ENCODE data around the gene ALG1L2. TPM values are rescaled to one million over a fixed set of nuclear protein-coding genes. Genes with fewer than 3 reads are reported as not detected.
"Not testable (repeated sequence)": the region's sequence is repeated elsewhere in the genome, so short reads cannot be mapped to it uniquely, and the experiment has no call there.

Gene ALG1L2
- total RNA-seq, 1 donor from 2014 or later = 0.82 TPM

DNA sequence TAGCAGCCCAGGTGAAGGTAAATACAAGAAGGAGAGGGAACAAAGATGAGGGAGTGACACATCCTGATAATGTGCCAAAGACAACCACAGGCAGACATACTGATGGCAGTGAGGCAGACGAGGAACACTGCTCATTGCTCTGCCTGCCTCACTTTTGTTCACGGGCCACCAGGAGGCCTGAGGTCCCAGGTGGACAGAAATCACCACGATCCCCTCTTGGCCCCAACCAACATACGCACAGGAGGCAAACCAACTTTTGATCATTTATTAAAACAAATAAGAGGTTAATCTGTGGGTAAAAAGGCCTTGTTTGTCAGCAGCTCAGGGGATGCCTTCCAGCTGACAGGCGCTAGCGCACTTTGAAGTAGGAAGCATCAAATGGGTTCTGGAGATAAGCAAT lies 4.2 kb downstream of the ALG1L2 start:
- no peak for DNase-seq (ENCODE audit: low spot score)
- Mint-ChIP-seq H3K4me3 (ENCODE audit: unreplicated experiment) (no peak overlapping the region), H3K27me3 (ENCODE audit: low read depth) (peaks cover 6% of the 10 kb centered on the region), H3K27ac (ENCODE audit: unreplicated experiment) (no peak overlapping the region), H3K9me3 (ENCODE audit: low read depth) (no peaks in the 10 kb centered on the region), H3K36me3 (ENCODE audit: low read depth) (no peaks in the 10 kb centered on the region), H3K4me1 (ENCODE audit: low read depth) (no peaks in the 10 kb centered on the region)
- TF ChIP-seq, protein P1, sequence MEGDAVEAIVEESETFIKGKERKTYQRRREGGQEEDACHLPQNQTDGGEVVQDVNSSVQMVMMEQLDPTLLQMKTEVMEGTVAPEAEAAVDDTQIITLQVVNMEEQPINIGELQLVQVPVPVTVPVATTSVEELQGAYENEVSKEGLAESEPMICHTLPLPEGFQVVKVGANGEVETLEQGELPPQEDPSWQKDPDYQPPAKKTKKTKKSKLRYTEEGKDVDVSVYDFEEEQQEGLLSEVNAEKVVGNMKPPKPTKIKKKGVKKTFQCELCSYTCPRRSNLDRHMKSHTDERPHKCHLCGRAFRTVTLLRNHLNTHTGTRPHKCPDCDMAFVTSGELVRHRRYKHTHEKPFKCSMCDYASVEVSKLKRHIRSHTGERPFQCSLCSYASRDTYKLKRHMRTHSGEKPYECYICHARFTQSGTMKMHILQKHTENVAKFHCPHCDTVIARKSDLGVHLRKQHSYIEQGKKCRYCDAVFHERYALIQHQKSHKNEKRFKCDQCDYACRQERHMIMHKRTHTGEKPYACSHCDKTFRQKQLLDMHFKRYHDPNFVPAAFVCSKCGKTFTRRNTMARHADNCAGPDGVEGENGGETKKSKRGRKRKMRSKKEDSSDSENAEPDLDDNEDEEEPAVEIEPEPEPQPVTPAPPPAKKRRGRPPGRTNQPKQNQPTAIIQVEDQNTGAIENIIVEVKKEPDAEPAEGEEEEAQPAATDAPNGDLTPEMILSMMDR (IDR thresholded peaks at IDR 0.05) = no peak

DNA sequence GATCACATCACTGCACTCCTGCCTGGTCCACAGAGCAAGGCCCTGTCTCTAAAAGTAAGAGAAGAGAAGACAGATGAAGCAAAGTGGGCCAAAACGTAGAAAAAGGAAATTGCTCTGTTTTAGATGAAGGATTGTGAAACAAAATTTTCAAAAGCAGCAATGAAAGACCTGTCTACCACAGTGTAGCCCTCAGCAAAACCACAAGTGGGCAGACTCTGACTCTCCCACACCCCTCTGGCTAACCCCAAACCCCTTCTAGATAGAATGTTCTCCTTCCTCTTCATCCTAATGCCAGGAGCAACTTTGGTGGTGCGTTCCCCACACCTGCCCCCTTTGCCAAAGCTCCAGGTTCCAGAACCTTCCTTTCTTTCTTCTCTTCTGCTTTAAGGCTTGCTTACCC lies 5.0 kb downstream of the ALG1L2 start:
- not testable (repeated sequence) for H3K36me3 Mint-ChIP-seq (ENCODE audit: low read depth); H3K27ac Mint-ChIP-seq (ENCODE audit: unreplicated experiment); H3K4me1 Mint-ChIP-seq (ENCODE audit: low read depth); H3K9me3 Mint-ChIP-seq (ENCODE audit: low read depth); H3K4me3 Mint-ChIP-seq (ENCODE audit: unreplicated experiment); H3K27me3 Mint-ChIP-seq (ENCODE audit: low read depth); DNase-seq (ENCODE audit: low spot score)

DNA sequence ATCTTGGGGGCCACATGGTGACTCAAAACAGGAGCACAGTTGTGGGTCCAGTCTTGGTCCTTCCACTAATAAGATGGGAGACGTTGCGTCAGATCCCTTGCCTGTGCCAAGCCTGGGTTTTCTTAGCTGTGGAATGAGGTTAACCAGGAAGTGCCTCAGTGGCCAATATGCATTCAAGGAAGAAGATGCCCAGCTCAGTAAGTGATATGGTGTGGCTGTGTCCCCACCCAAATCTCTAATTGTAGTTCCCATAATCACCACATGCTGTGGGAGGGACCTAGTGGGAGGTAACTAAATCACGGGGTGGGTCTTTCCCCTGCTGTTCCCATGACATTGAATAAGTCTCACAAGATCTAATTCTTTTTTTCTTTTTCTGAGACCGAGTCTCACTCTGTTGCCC lies 6.4 kb downstream of the ALG1L2 start:
- no peaks in the 10 kb centered on the region for H3K36me3 Mint-ChIP-seq (ENCODE audit: low read depth)
- peaks cover 2% of the 10 kb centered on the region for H3K27me3 Mint-ChIP-seq (ENCODE audit: low read depth)
- H3K4me3 Mint-ChIP-seq (ENCODE audit: unreplicated experiment) = no peak overlapping the region
- no peaks in the 10 kb centered on the region for H3K9me3 Mint-ChIP-seq (ENCODE audit: low read depth)
- no peak overlapping the region for H3K27ac Mint-ChIP-seq (ENCODE audit: unreplicated experiment)
- TF ChIP-seq, protein P1 (IDR thresholded peaks at IDR 0.05) = no peak
- H3K4me1 Mint-ChIP-seq (ENCODE audit: low read depth) = no peaks in the 10 kb centered on the region
- no peak for DNase-seq (ENCODE audit: low spot score)

DNA sequence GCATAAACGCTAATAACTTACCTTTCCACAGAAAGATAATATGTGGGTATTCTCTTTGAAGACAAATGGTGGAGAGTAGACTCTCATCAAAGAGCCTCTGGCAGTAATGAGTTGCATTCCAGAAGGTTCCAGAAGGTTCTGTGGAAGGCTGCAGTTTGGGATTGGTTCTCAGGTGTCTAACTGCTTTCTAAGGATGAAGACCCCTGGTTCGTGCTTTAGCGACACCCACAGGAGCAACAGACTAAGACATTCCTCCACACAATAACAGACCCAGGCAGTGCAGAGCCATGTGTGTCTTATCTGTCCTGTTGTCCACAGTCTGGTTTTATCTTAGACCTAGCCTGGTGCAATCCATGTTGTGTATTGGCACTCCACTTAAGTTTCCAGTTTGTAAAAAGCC lies 9.1 kb downstream of the ALG1L2 start:
- not testable (repeated sequence) for H3K9me3 Mint-ChIP-seq (ENCODE audit: low read depth); H3K36me3 Mint-ChIP-seq (ENCODE audit: low read depth); H3K4me1 Mint-ChIP-seq (ENCODE audit: low read depth); H3K27ac Mint-ChIP-seq (ENCODE audit: unreplicated experiment); H3K4me3 Mint-ChIP-seq (ENCODE audit: unreplicated experiment); DNase-seq (ENCODE audit: low spot score); H3K27me3 Mint-ChIP-seq (ENCODE audit: low read depth)
- TF ChIP-seq, protein P1 (IDR thresholded peaks at IDR 0.05) = peak; percentile 26

DNA sequence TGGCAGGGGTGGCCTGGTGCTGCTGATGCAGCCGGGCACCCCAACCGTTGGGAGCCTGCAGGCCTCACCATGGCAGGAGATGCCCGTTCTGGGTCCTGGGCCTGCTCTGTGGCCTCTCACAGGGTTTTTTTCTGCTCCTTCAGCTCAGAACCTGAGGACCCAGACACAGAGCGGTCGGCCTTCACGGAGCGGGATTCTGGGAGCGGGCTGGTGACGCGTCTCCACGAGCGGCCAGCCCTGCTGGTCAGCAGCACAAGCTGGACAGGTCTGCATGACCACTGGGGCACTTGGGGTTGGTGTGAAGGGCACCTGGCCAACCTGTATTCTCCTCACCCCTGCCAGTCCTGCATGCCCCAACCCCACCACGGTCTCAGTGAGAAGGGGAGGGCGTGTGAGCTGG lies 10.3 kb downstream of the ALG1L2 start:
- Mint-ChIP-seq H3K9me3 (ENCODE audit: low read depth) (no peaks in the 10 kb centered on the region), H3K4me3 (ENCODE audit: unreplicated experiment) (no peak overlapping the region), H3K4me1 (ENCODE audit: low read depth) (no peaks in the 10 kb centered on the region), H3K27me3 (ENCODE audit: low read depth) (no peaks in the 10 kb centered on the region), H3K36me3 (ENCODE audit: low read depth) (no peaks in the 10 kb centered on the region), H3K27ac (ENCODE audit: unreplicated experiment) (no peak overlapping the region)
- DNase-seq (ENCODE audit: low spot score) = no peak
- TF ChIP-seq, protein P1 (IDR thresholded peaks at IDR 0.05) = no peak

DNA sequence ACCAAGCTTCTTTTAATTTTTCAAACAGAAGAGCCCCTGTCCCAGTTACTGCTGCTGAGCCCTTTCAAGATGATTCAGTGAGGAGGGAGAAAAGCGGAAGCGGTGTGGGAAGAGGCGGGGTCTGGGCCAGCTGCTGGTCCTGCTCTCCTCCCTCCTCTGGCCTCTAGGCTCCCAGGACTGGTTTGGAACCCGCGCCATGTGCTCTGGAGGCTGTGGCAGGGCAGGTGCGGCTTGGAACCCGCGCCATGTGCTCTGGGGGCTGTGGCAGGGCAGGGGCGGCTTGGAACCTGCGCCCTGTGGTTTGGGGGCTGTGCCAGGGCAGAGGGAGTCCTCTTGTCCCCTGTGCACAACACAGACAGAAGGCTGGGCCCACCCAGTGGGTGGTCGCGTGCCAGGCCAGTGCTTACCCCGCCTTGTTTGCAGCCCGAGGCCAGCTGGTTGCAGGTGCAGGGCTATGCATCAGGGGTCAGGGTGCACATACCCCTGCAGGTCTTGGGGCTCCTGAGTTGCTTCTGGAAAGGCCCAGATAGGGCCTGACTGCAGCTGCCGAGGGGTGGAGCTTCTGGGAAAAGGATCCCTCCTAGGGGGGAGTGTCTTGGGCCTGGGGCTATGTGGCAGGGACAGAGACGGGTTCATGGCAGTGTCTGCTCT lies 12.2 kb downstream of the ALG1L2 start:
- no peak for DNase-seq (ENCODE audit: low spot score)
- Mint-ChIP-seq H3K27me3 (ENCODE audit: low read depth) (no peaks in the 10 kb centered on the region), H3K36me3 (ENCODE audit: low read depth) (no peaks in the 10 kb centered on the region), H3K4me3 (ENCODE audit: unreplicated experiment) (no peak overlapping the region), H3K9me3 (ENCODE audit: low read depth) (no peaks in the 10 kb centered on the region), H3K27ac (ENCODE audit: unreplicated experiment) (no peak overlapping the region), H3K4me1 (ENCODE audit: low read depth) (no peaks in the 10 kb centered on the region)
- TF ChIP-seq, protein P1 (IDR thresholded peaks at IDR 0.05) = no peak

DNA sequence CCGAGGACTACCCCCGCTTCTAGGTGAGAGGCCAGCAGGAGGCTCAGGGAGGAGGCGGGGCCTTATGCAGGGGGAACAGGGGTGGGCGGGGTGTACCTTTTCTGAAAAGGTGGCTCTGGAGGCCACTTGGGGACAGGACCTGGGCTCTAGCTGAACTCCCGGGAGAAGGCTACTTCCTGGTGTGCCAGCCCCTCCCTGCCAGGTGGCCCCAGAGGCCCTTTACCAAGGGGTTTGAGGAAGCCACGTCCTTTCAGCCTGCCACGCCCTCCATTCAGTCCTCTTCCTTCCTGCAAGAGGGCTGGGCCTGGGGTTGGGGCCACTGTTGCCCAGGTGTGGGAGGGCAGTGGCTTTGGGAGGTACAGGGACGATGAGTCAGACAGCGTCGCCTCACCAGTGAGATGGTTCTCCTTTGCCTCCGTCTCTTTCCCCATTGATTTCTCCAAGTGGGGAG lies 12.9 kb downstream of the ALG1L2 start:
- H3K27ac Mint-ChIP-seq (ENCODE audit: unreplicated experiment) = not testable (repeated sequence)

DNA sequence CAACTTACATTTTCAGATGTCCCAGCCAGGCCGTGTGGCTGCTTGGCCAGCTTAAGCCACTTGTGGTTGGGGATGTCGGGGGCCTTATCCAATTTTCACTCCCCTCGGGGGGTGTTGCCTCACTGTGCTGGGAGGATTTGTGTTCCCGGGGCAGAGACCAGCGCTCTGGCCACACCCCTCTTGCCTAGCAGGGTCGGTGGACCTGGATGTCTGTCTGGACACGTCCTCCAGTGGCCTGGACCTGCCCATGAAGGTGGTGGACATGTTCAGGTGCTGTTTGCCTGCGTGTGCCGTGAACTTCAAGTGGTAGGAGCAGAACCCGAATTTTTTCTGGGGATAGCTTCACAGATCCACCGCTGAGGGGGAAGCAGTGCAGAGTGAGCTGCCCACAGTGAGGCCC lies 14.2 kb downstream of the ALG1L2 start:
- not testable (repeated sequence) for H3K4me1 Mint-ChIP-seq (ENCODE audit: low read depth); H3K36me3 Mint-ChIP-seq (ENCODE audit: low read depth); H3K27me3 Mint-ChIP-seq (ENCODE audit: low read depth)

More for the DNA sequence above, 12.9 kb downstream of the ALG1L2 start:
- not testable (repeated sequence) for H3K9me3 Mint-ChIP-seq (ENCODE audit: low read depth); H3K4me3 Mint-ChIP-seq (ENCODE audit: unreplicated experiment); H3K36me3 Mint-ChIP-seq (ENCODE audit: low read depth); DNase-seq (ENCODE audit: low spot score); H3K4me1 Mint-ChIP-seq (ENCODE audit: low read depth); H3K27me3 Mint-ChIP-seq (ENCODE audit: low read depth)

More for the DNA sequence above, 14.2 kb downstream of the ALG1L2 start:
- not testable (repeated sequence) for DNase-seq (ENCODE audit: low spot score); H3K9me3 Mint-ChIP-seq (ENCODE audit: low read depth); H3K27ac Mint-ChIP-seq (ENCODE audit: unreplicated experiment); H3K4me3 Mint-ChIP-seq (ENCODE audit: unreplicated experiment)
